ENCODE measurements around the gene UGT1A5.
"Not testable (repeated sequence)": the region's sequence is repeated elsewhere in the genome, so short reads cannot be mapped to it uniquely, and the experiment has no call there.

DNA sequence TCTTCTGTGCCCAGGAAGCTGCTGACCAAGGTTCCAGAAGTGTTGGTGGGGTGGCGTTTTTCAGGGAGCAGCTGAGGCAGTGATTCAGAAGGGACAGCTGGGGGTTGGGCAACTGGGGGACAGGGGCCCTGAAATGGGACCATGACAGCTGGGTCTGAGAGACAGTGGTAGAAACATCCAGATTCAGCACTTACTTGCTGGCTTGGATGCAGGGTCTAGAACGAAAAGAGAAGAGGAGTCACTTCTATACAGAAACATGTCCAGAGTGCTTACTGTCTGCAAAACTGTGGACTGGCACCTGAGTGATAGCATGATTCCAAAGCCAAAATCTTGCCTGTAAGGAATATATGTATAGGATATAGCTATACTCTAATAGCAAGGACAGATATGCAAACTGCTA, 33.1 kb downstream of the UGT1A5 start:
- not testable (repeated sequence) for TF ChIP-seq CTCF, POLR2A (IDR thresholded peaks at IDR 0.05)

All from uterus (tissue), 2 donors.